ENCODE data around the gene TRMO.

DNA sequence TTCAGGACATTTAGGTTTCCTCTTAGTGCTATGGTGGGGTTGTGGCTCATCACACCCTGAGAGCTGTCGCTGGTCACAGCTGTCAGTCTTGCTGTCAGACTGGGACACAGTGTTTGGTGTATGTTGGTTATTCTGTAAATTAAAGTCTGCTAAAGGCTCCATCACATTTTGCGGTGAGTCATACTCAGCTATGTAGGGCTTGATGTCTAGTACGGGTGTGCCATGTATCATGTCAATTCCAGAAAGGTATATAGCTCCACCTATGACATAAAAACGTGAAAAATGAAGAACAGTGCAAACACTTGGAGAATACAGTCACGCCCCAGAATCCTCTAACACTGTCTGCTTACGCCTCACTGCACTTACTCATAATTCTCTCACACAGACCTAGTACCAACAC lies 11.9 kb downstream of the TRMO start:
- TF ChIP-seq POLR2AphosphoS5 (IDR thresholded peaks at IDR 0.05; ENCODE audit: low read depth, low read length) = no peak
- no peak for TF ChIP-seq REST (IDR thresholded peaks at IDR 0.05; ENCODE audit: insufficient read depth in 1 of 2, low read depth in 2 of 2, low read length in 2 of 2)
